Measurements from ENCODE around the gene TBL1X. TPM values are rescaled to one million over a fixed set of nuclear protein-coding genes. Genes with fewer than 3 reads are reported as not detected.

The TBL1X gene
- total and polyA plus RNA-seq, 2 donors (not counting 3 experiments of a cell fraction or from before 2014, with no cell fraction given), result 8.7 to 25.3 TPM

DNA sequence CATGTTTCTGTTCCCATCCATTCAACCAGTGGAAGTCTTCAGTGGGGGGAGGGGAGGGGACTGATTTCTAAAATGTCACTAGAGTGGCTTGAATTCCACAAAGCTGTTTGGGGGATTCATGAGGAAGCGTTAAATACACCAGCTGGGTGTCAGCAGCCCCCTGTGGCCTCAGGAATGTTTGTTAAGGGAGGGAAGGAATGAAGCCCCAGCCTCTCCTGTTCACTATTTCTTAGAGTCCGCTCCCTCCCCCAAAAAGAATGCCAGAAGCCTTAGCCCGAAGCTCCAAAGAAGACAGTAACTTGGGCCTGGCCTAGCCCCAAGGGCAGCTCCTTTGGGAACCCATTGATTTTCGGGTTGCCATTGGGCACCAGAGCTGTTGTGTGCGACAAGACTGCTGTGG lies 324.7 kb downstream of the TBL1X start:
- no peak overlapping the region for H3K9ac ChIP-seq (replicated peaks; ENCODE audit: extremely low read depth, insufficient read depth, low read length)
- H3K4me1 ChIP-seq (ENCODE audit: control insufficient read depth, extremely low read depth, insufficient read depth, low read length), result peaks cover 9% of the 10 kb centered on the region
- H4K20me1 ChIP-seq (replicated peaks; ENCODE audit: control insufficient read depth, extremely low read depth, insufficient read depth, low read length), result no peaks in the 10 kb centered on the region
- POLR2A ChIA-PET, result no interaction called here
- FAIRE-seq (no peak), DNase-seq (ENCODE audit: low read depth, low spot score) (no peak)
- H3K27me3 ChIP-seq (ENCODE audit: control insufficient read depth in 2 of 2, insufficient read depth in 2 of 2, low read length in 2 of 2), result no peaks in the 10 kb centered on the region
- TF ChIP-seq JUN (IDR thresholded peaks at IDR 0.05; ENCODE audit: borderline replicate concordance, insufficient read depth, insufficient read length, low read depth) (no peak), MAX (IDR thresholded peaks at IDR 0.05; ENCODE audit: insufficient read depth, insufficient read length) (no peak), POLR2A (IDR thresholded peaks at IDR 0.05; ENCODE audit: low read depth, low read length) (no peak)
- no TSS peak for BruUV-seq (replicated peaks)
- no peak overlapping the region for H3K27ac ChIP-seq (ENCODE audit: insufficient read depth, low read depth, low read length)
- no peak overlapping the region for H3K4me3 ChIP-seq (replicated peaks in 1 of 3; ENCODE audit: insufficient read depth in 1 of 3, low read depth in 1 of 3, low read length in 3 of 3)
- no peaks in the 10 kb centered on the region for H3K9me3 ChIP-seq (replicated peaks; ENCODE audit: control insufficient read depth, insufficient read depth, low read length)
- no peak overlapping the region for H2AFZ ChIP-seq (ENCODE audit: low read depth, low read length)
- CTCF ChIA-PET, result interaction anchor here (0.9 to 3.2 kb wide), 2 partner anchors 22 to 93 kb away, joined by 3 to 9 read pairs; no protein-coding TSS in a partner anchor
- dilution Hi-C loops (cut with MboI; ENCODE audit: extremely low pct_ligation_motif_present, low sequenced_read_pairs) (no loop called here), intact Hi-C loops (cut with micrococcal nuclease) (loop anchor here (5.0 kb wide), 2 partner anchors 82 to 83 kb away; no protein-coding TSS in a partner anchor)
- H3K79me2 ChIP-seq (ENCODE audit: control insufficient read depth, insufficient read depth, low read length), result peaks cover 25% of the 10 kb centered on the region
- H3K4me2 ChIP-seq (ENCODE audit: insufficient read depth, low read length), result no peak overlapping the region
- no peaks in the 10 kb centered on the region for H3K9me1 ChIP-seq (replicated peaks; ENCODE audit: control insufficient read depth, extremely low read depth, insufficient read depth, low read length)
- no peaks in the 10 kb centered on the region for H3K36me3 ChIP-seq (ENCODE audit: control insufficient read depth in 2 of 2, extremely low read depth in 1 of 2, insufficient read depth in 2 of 2, low read length in 2 of 2)

Measured in endothelial cell of umbilical vein (primary cell).